Epidermal melanocyte (primary cell): ENCODE data around the gene HEATR5A.
"Not testable (repeated sequence)": the region's sequence is repeated elsewhere in the genome, so short reads cannot be mapped to it uniquely, and the experiment has no call there.

Experiments used
- DNase-seq: peaks from one replicate; pipeline ENCODE4 v3.0.0; 2011; ENCODE audit warnings: low spot score; ENCODE audit not compliant: insufficient read length

The HEATR5A gene

GRCh38 chr14:31283578-31284252 lies 136.6 kb downstream of the HEATR5A start:
- no peak for DNase-seq

- DNase-seq: no peak
These were observed 137.2 kb downstream of the HEATR5A start for GRCh38 chr14:31283153-31283552.

GRCh38 chr14:31280871-31281220 lies 139.5 kb downstream of the HEATR5A start:
- DNase-seq: no peak

- no peak for DNase-seq
These were observed 140.0 kb downstream of the HEATR5A start for GRCh38 chr14:31280132-31280870.

- no peak for DNase-seq
These were observed 141.5 kb downstream of the HEATR5A start for GRCh38 chr14:31278883-31279282.

- no peak for DNase-seq
These were observed 143.3 kb downstream of the HEATR5A start for GRCh38 chr14:31277085-31277484.

GRCh38 chr14:31276417-31276816 lies 143.9 kb downstream of the HEATR5A start:
- DNase-seq: not testable (repeated sequence)

GRCh38 chr14:31275731-31276130 lies 144.6 kb downstream of the HEATR5A start:
- no peak for DNase-seq

- DNase-seq: no peak
These were observed 148.7 kb downstream of the HEATR5A start for GRCh38 chr14:31271648-31272047.

GRCh38 chr14:31270196-31270772 lies 150.1 kb downstream of the HEATR5A start:
- DNase-seq: no peak

- DNase-seq: no peak
These were observed 150.6 kb downstream of the HEATR5A start for GRCh38 chr14:31269634-31270195.

- peak; percentile 61 for DNase-seq
These were observed 152.1 kb downstream of the HEATR5A start for GRCh38 chr14:31268216-31268615.

- no peak for DNase-seq
These were observed 153.7 kb downstream of the HEATR5A start for GRCh38 chr14:31266437-31267331.

GRCh38 chr14:31265701-31266398 lies 154.5 kb downstream of the HEATR5A start:
- DNase-seq: no peak

- peak; percentile 28 for DNase-seq
These were observed 156.7 kb downstream of the HEATR5A start for GRCh38 chr14:31263485-31264133.

- no peak for DNase-seq
These were observed 158.3 kb downstream of the HEATR5A start for GRCh38 chr14:31261859-31262731.

GRCh38 chr14:31261523-31261858 lies 158.9 kb downstream of the HEATR5A start:
- DNase-seq: no peak

GRCh38 chr14:31259040-31259435 lies 161.3 kb downstream of the HEATR5A start:
- DNase-seq: not testable (repeated sequence)

GRCh38 chr14:31258427-31259039 lies 161.8 kb downstream of the HEATR5A start:
- DNase-seq: no peak
